Astrocyte (in vitro differentiated cells and primary cell): ENCODE data around the gene KCNQ1. TPM values are rescaled to one million over a fixed set of nuclear protein-coding genes. Genes with fewer than 3 reads are reported as not detected.

Experiments
- DNase-seq: peaks from one replicate; pipeline ENCODE4 v3.0.0-alpha.2; 2010; ENCODE audit warnings: low read depth
- FAIRE-seq: peaks from 2 replicates; lab custom pipeline; 2011; peaks lifted over from hg19 to GRCh38; lab: Jason Lieb, UNC
- H2AFZ ChIP-seq: 2 replicates; pipeline ENCODE4 v1.6.0; 2012; ENCODE audit warnings: low read depth, low read length, inconsistent platforms
- H3K27ac ChIP-seq: 2 replicates; pipeline ENCODE4 v1.5.1; 2011; ENCODE audit warnings: low read depth, low read length, inconsistent platforms
- H3K27me3 ChIP-seq: 2 replicates; pipeline ENCODE4 v1.6.0; 2011; ENCODE audit warnings: low read length, inconsistent platforms; ENCODE audit not compliant: insufficient read depth
- H3K36me3 ChIP-seq: 2 replicates; pipeline ENCODE4 v1.5.1; 2011; ENCODE audit warnings: low read length, inconsistent platforms; ENCODE audit not compliant: insufficient read depth
- H3K4me1 ChIP-seq: 2 replicates; pipeline ENCODE4 v1.5.1; 2011; ENCODE audit warnings: low read length, inconsistent platforms; ENCODE audit not compliant: insufficient read depth
- H3K4me2 ChIP-seq: 2 replicates; pipeline ENCODE4 v1.6.0; 2012; ENCODE audit warnings: low read length, inconsistent platforms
- H3K4me3 ChIP-seq: 2 replicates; pipeline ENCODE4 v1.5.1; 2011; ENCODE audit warnings: low read depth, mild to moderate bottlenecking, low read length, inconsistent platforms; ENCODE audit not compliant: insufficient read depth
- H3K79me2 ChIP-seq: 2 replicates; pipeline ENCODE4 v1.6.0; 2012; ENCODE audit warnings: mild to moderate bottlenecking, low read length, inconsistent platforms; ENCODE audit not compliant: insufficient read depth
- H3K9ac ChIP-seq: 2 replicates; pipeline ENCODE4 v1.6.0; 2012; ENCODE audit warnings: mild to moderate bottlenecking, low read length, inconsistent platforms
- H3K9me3 ChIP-seq: 2 replicates; pipeline ENCODE4 v1.5.1; 2012; ENCODE audit warnings: low read depth, mild to moderate bottlenecking, low read length, inconsistent platforms; ENCODE audit not compliant: insufficient read depth
- H4K20me1 ChIP-seq: 2 replicates; pipeline ENCODE4 v1.6.0; 2012; ENCODE audit warnings: low read length, inconsistent platforms; ENCODE audit not compliant: insufficient read depth
- H3K27ac Mint-ChIP-seq: one replicate; pipeline ENCODE4 v1.8.0; 2021; ENCODE audit warnings: mild to moderate bottlenecking, mixed read lengths; ENCODE audit not compliant: unreplicated experiment
- H3K27me3 Mint-ChIP-seq: one replicate; pipeline ENCODE4 v1.8.0; 2021; ENCODE audit warnings: low read depth, mixed read lengths; ENCODE audit not compliant: unreplicated experiment
- H3K36me3 Mint-ChIP-seq: one replicate; pipeline ENCODE4 v1.8.0; 2021; ENCODE audit warnings: low read depth, mixed read lengths; ENCODE audit not compliant: unreplicated experiment
- H3K4me1 Mint-ChIP-seq: one replicate; pipeline ENCODE4 v1.8.0; 2021; ENCODE audit warnings: low read depth, mixed read lengths; ENCODE audit not compliant: unreplicated experiment
- H3K4me3 Mint-ChIP-seq: one replicate; pipeline ENCODE4 v1.8.0; 2021; ENCODE audit warnings: mild to moderate bottlenecking, moderate library complexity, mixed read lengths; ENCODE audit not compliant: unreplicated experiment
- H3K9me3 Mint-ChIP-seq: one replicate; pipeline ENCODE4 v1.8.0; 2021; ENCODE audit warnings: mild to moderate bottlenecking, mixed read lengths; ENCODE audit not compliant: unreplicated experiment
- EZH2 ChIP-seq: IDR thresholded peaks from 2 replicates; pipeline ENCODE4 v1.6.1; 2012; ENCODE audit warnings: mild to moderate bottlenecking, low read length, inconsistent platforms; ENCODE audit not compliant: insufficient read depth
- total RNA-seq: library from RNA; stranded (reverse); gene quantifications from 2 replicates; pipeline ENCODE4 v1.2.1, GENCODE V29; 2021
- TF ChIP-seq, protein P1 (sequence below): IDR thresholded peaks from 2 replicates; pipeline ENCODE4 v1.5.1; 2011; ENCODE audit warnings: low read depth, mild to moderate bottlenecking, inconsistent platforms, low read length, moderate library complexity; ENCODE audit not compliant: insufficient read depth

KCNQ1 gene
- total RNA-seq, 1 donor from 2014 or later, result not detected

DNA sequence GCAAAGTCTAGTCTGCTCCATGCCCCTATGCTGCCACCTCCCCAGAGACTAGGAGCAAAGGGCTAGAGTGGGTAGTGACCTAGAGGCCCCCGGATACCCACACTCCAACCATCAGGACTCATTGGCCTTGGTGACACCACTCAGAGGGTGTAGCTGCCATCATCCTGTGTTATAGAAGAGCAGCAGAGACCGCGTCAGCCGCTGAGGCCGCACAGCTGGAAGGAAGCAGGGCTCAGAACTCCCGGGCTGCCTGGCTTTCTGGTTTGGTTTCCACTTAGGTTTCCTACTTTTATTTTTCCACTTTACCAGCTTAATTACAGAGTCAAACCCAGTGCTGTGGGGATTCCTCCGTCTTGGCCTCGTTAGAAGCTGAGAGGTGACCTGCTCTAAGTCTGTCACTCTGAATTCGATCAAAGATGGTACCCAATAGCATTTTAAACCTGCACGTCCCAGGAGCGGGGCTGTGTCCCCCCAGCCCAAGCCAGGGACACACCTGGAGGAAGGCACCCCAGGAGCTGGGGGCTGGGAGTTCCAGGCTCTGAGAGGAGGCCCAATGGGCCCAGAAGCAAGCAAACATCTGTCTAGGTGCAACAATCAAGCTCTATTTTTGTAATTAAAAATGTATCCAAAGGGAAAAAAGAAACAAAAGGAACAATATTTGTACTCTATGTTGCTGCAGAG is 442.8 kb downstream of the KCNQ1 start:
- no peak for DNase-seq
- Mint-ChIP-seq H3K9me3 (no peaks in the 10 kb centered on the region), H3K27me3 (peaks cover 23% of the 10 kb centered on the region), H3K4me3 (no peak overlapping the region), H3K4me1 (no peaks in the 10 kb centered on the region), H3K36me3 (no peaks in the 10 kb centered on the region), H3K27ac (peak overlapping the region; percentile 69)
- H3K4me2 ChIP-seq, result no peak overlapping the region
- H3K79me2 ChIP-seq, result no peaks in the 10 kb centered on the region
- TF ChIP-seq, protein P1, sequence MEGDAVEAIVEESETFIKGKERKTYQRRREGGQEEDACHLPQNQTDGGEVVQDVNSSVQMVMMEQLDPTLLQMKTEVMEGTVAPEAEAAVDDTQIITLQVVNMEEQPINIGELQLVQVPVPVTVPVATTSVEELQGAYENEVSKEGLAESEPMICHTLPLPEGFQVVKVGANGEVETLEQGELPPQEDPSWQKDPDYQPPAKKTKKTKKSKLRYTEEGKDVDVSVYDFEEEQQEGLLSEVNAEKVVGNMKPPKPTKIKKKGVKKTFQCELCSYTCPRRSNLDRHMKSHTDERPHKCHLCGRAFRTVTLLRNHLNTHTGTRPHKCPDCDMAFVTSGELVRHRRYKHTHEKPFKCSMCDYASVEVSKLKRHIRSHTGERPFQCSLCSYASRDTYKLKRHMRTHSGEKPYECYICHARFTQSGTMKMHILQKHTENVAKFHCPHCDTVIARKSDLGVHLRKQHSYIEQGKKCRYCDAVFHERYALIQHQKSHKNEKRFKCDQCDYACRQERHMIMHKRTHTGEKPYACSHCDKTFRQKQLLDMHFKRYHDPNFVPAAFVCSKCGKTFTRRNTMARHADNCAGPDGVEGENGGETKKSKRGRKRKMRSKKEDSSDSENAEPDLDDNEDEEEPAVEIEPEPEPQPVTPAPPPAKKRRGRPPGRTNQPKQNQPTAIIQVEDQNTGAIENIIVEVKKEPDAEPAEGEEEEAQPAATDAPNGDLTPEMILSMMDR, result no peak
- no peak for TF ChIP-seq EZH2
- no peak overlapping the region for H3K9ac ChIP-seq
- peaks cover 12% of the 10 kb centered on the region for H3K4me1 ChIP-seq
- H3K36me3 ChIP-seq, result no peaks in the 10 kb centered on the region
- H3K27ac ChIP-seq, result no peak overlapping the region
- no peaks in the 10 kb centered on the region for H3K9me3 ChIP-seq
- H3K4me3 ChIP-seq, result no peak overlapping the region
- H4K20me1 ChIP-seq, result peaks cover 8% of the 10 kb centered on the region
- H3K27me3 ChIP-seq, result no peaks in the 10 kb centered on the region
- no peak overlapping the region for H2AFZ ChIP-seq
- FAIRE-seq, result no peak

DNA sequence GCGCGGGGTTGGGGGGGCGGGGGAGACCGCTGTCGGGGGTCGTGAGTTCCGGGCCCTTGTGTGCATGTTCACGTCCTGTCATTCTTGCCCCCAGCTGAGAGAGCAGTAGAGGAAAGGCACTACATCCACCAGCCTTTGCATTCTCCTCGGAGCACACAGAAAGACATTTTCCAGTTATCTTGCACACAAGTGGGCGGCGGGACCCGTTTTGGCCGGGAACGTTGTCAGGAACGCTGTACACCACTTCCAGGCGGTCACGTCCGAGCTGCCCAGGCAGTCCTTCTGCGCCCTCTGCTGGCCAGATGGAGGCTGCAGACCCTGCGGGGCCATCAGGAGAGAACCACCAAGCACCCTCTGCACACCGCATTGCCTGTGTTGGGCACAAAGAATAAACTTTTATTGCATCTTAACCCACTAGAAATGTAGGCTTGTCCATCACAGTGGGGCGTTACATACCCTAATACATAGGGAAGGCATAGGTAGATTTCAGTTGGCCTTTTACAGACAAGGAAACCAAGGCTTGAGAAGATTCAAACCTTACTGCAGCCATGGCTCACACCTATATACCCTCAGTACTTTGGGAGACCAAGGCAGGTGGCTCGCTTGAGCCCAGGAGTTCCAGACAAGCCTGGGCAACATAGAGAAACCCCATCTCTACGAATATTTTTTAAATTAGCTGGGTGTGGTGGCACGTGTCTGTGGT is 443.6 kb downstream of the KCNQ1 start:
- no peak overlapping the region for H3K4me2 ChIP-seq

More for the DNA sequence above, 443.6 kb downstream of the KCNQ1 start:
- no peak overlapping the region for H3K27ac Mint-ChIP-seq
- H3K36me3 Mint-ChIP-seq, result no peaks in the 10 kb centered on the region
- H3K9me3 ChIP-seq, result no peaks in the 10 kb centered on the region
- no peak overlapping the region for H3K27ac ChIP-seq
- H3K79me2 ChIP-seq, result no peaks in the 10 kb centered on the region
- H2AFZ ChIP-seq, result no peak overlapping the region
- peaks cover 5% of the 10 kb centered on the region for H4K20me1 ChIP-seq
- no peaks in the 10 kb centered on the region for H3K36me3 ChIP-seq
- TF ChIP-seq, protein P1, result peak; percentile 98
- no peak for TF ChIP-seq EZH2
- no peaks in the 10 kb centered on the region for H3K4me1 Mint-ChIP-seq
- H3K4me3 ChIP-seq, result no peak overlapping the region
- no peak overlapping the region for H3K4me3 Mint-ChIP-seq
- H3K9me3 Mint-ChIP-seq, result no peaks in the 10 kb centered on the region
- peaks cover 17% of the 10 kb centered on the region for H3K27me3 Mint-ChIP-seq
- no peaks in the 10 kb centered on the region for H3K27me3 ChIP-seq
- no peak overlapping the region for H3K9ac ChIP-seq
- peaks cover 16% of the 10 kb centered on the region for H3K4me1 ChIP-seq
- FAIRE-seq, result no peak
- peak; percentile 67 for DNase-seq
